ENCODE data around the gene EPHA3. TPM values are rescaled to one million over a fixed set of nuclear protein-coding genes. Genes with fewer than 3 reads are reported as not detected.

Gene EPHA3
- total and polyA plus RNA-seq, 10 of the 15 experiments (the other 5 are each of a cell fraction or from before 2014, with no cell fraction given), result 0.03 to 39.0 (median 0.07) TPM; not detected in 4

DNA sequence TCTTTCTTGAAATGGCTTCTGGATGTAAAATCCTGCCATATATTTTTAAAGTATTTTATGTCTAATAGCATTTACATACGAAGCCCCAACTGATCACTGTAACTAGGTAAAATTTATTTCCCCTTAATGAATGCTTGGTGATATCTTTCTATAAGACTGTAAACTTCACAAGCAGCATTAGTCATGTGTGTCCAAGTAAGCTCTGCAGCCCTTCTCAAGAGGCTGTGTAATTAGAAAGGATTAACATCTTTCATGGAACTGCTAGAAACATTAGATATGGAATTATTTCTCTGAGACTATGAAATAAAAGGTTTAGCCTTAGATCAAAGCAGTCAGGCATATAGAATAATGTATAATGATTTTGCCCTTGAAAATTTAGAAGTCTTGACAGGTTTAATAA lies 143.3 kb downstream of the EPHA3 start:
- Histone ChIP-seq H3K27ac (ENCODE audit: control insufficient read depth, insufficient read depth) (no peak overlapping the region), H3K36me3 (ENCODE audit: control insufficient read depth in 2 of 2, insufficient read depth in 2 of 2, low read length in 1 of 2) (no peaks in the 10 kb centered on the region), H3K79me2 (ENCODE audit: control insufficient read depth, insufficient read depth, low read length) (no peaks in the 10 kb centered on the region), H3K9me3 (replicated peaks; ENCODE audit: control insufficient read depth, insufficient read depth, low read length) (no peaks in the 10 kb centered on the region), H3K4me3 (no peak overlapping the region), H4K20me1 (ENCODE audit: control insufficient read depth, insufficient read depth) (no peaks in the 10 kb centered on the region), H3K27me3 (replicated peaks in 1 of 2; ENCODE audit: control insufficient read depth in 2 of 2, insufficient read depth in 2 of 2, low read length in 1 of 2) (no peaks in the 10 kb centered on the region), H3K4me2 (ENCODE audit: control insufficient read depth, insufficient read depth) (no peak overlapping the region), H3K4me1 (ENCODE audit: control insufficient read depth, insufficient read depth, low read length) (no peaks in the 10 kb centered on the region), H2AFZ (ENCODE audit: control insufficient read depth, low read depth, low read length) (no peak overlapping the region), H3K9ac (ENCODE audit: control insufficient read depth, insufficient read depth, low read length) (no peak overlapping the region)
- FAIRE-seq, result no peak
- BruUV-seq (replicated peaks), result no TSS peak
- intact Hi-C loops (cut with micrococcal nuclease; ENCODE audit: unreplicated experiment), result no loop called here
- ChIA-PET POLR2A (no interaction called here), SMC1A (ENCODE audit: uncharacterized antibody, unreplicated experiment) (interaction anchor here (1.1 kb wide), 1 partner anchor 50 kb away, joined by 3 read pairs; no protein-coding TSS in a partner anchor), RAD21 (ENCODE audit: unreplicated experiment) (no interaction called here), CTCF (no interaction called here)
- 0% methylated on average over 1 of the region's 1 CpG for WGBS (ENCODE audit: insufficient coverage, insufficient replicate concordance, low lambda C conversion rate, missing lambda C conversion rate)
- no peak for TF ChIP-seq EED (IDR thresholded peaks at IDR 0.05; ENCODE audit: low read depth)
- no peak for TF ChIP-seq HCFC1 (IDR thresholded peaks at IDR 0.05; ENCODE audit: low read length)
- no peak for TF ChIP-seq FOXK2 (IDR thresholded peaks at IDR 0.05)
- TF ChIP-seq NFYB (IDR thresholded peaks at IDR 0.05; ENCODE audit: insufficient read depth, low read depth, low read length), result no peak
- TF ChIP-seq HDAC2 (IDR thresholded peaks at IDR 0.05), result no peak
- TF ChIP-seq, protein P1, sequence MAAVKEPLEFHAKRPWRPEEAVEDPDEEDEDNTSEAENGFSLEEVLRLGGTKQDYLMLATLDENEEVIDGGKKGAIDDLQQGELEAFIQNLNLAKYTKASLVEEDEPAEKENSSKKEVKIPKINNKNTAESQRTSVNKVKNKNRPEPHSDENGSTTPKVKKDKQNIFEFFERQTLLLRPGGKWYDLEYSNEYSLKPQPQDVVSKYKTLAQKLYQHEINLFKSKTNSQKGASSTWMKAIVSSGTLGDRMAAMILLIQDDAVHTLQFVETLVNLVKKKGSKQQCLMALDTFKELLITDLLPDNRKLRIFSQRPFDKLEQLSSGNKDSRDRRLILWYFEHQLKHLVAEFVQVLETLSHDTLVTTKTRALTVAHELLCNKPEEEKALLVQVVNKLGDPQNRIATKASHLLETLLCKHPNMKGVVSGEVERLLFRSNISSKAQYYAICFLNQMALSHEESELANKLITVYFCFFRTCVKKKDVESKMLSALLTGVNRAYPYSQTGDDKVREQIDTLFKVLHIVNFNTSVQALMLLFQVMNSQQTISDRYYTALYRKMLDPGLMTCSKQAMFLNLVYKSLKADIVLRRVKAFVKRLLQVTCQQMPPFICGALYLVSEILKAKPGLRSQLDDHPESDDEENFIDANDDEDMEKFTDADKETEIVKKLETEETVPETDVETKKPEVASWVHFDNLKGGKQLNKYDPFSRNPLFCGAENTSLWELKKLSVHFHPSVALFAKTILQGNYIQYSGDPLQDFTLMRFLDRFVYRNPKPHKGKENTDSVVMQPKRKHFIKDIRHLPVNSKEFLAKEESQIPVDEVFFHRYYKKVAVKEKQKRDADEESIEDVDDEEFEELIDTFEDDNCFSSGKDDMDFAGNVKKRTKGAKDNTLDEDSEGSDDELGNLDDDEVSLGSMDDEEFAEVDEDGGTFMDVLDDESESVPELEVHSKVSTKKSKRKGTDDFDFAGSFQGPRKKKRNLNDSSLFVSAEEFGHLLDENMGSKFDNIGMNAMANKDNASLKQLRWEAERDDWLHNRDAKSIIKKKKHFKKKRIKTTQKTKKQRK (IDR thresholded peaks at IDR 0.05; ENCODE audit: low read depth, low read length), result no peak
- no peak for TF ChIP-seq MEF2B (IDR thresholded peaks at IDR 0.05; ENCODE audit: partially characterized antibody, poor library complexity, severe bottlenecking)
- TF ChIP-seq BMI1 (IDR thresholded peaks at IDR 0.05; ENCODE audit: borderline replicate concordance), result no peak
- TF ChIP-seq CHD1 (IDR thresholded peaks at IDR 0.05; ENCODE audit: low read depth, low read length), result no peak
- no peak for TF ChIP-seq SRF (IDR thresholded peaks at IDR 0.05; ENCODE audit: low read depth in 2 of 2, low read length in 2 of 2)
- in situ Hi-C loops (cut with MboI), result no loop called here
- no peak for ATAC-seq
- DNase-seq (ENCODE audit: low read depth, low spot score), result no peak

Data from GM12878 (cell line).